AG04450 (cell line): ENCODE results near the gene CFB. TPM values are rescaled to one million over a fixed set of nuclear protein-coding genes. Genes with fewer than 3 reads are reported as not detected.

Experiments
- CTCF ChIA-PET: fragments of 300-600, 350-600 bp; formaldehyde crosslinking; extraction: SDS; loops from one replicate; lab custom pipeline; 2022; ENCODE audit warnings: antibody characterized with exemption, inconsistent platforms; lab: Charles Lee
- POLR2A ChIA-PET: fragments of 350-600 bp; formaldehyde crosslinking; extraction: SDS; loops from one replicate; lab custom pipeline; 2021; ENCODE audit warnings: antibody characterized with exemption, inconsistent platforms; lab: Yijun Ruan, JAX
- DNase-seq: peaks from one replicate; pipeline ENCODE4 v3.0.0-alpha.2; 2011; ENCODE audit warnings: low read depth, low spot score
- H3K27ac ChIP-seq: one replicate; pipeline ENCODE4 v1.5.1; 2012; ENCODE audit warnings: low read depth, low read length, control low read depth
- H3K27me3 ChIP-seq: one replicate; pipeline ENCODE4 v1.6.0; 2012; ENCODE audit warnings: low read length; ENCODE audit not compliant: control insufficient read depth, insufficient read depth
- H3K4me3 ChIP-seq: 2 replicates; pipeline ENCODE4 v1.5.1; 2011; ENCODE audit warnings: mild to moderate bottlenecking, low read depth, low read length, control low read depth
- H3K9me3 ChIP-seq: 2 replicates; pipeline ENCODE4 v1.5.1; 2012; ENCODE audit warnings: low read length; ENCODE audit not compliant: control insufficient read depth, insufficient read depth
- polyA plus RNA-seq: library from polyadenylated mRNA; depleted of rRNA; stranded (reverse); fragments of >200 nt; gene quantifications from 2 replicates; pipeline ENCODE4 v1.2.3, GENCODE V29; 2011
- TF ChIP-seq, protein P1 (sequence below): IDR thresholded peaks from 2 replicates; pipeline ENCODE4 v1.5.1; 2011; ENCODE audit warnings: low read depth, low read length, control low read depth, inconsistent platforms

CFB gene
- polyA plus RNA-seq, 1 experiment = 14.0 TPM

GRCh38 chr6:31961616-31962015 lies 15.7 kb downstream of the CFB start:
- TF ChIP-seq, protein P1, sequence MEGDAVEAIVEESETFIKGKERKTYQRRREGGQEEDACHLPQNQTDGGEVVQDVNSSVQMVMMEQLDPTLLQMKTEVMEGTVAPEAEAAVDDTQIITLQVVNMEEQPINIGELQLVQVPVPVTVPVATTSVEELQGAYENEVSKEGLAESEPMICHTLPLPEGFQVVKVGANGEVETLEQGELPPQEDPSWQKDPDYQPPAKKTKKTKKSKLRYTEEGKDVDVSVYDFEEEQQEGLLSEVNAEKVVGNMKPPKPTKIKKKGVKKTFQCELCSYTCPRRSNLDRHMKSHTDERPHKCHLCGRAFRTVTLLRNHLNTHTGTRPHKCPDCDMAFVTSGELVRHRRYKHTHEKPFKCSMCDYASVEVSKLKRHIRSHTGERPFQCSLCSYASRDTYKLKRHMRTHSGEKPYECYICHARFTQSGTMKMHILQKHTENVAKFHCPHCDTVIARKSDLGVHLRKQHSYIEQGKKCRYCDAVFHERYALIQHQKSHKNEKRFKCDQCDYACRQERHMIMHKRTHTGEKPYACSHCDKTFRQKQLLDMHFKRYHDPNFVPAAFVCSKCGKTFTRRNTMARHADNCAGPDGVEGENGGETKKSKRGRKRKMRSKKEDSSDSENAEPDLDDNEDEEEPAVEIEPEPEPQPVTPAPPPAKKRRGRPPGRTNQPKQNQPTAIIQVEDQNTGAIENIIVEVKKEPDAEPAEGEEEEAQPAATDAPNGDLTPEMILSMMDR = no peak
- no peaks in the 10 kb centered on the region for H3K9me3 ChIP-seq
- CTCF ChIA-PET = interaction anchor here (0.5 kb wide), 1 partner anchor 137 kb away, joined by 5 read pairs; no protein-coding TSS in a partner anchor
- no peak overlapping the region for H3K4me3 ChIP-seq
- no peak for DNase-seq
- no peaks in the 10 kb centered on the region for H3K27me3 ChIP-seq
- no peak overlapping the region for H3K27ac ChIP-seq
- POLR2A ChIA-PET = no interaction called here

- TF ChIP-seq, protein P1 = no peak
- Histone ChIP-seq H3K4me3 (no peak overlapping the region), H3K27ac (no peak overlapping the region), H3K9me3 (no peaks in the 10 kb centered on the region), H3K27me3 (no peaks in the 10 kb centered on the region)
- DNase-seq = no peak
- ChIA-PET CTCF (interaction anchor here (1.4 kb wide), 1 partner anchor 11 kb away, joined by 7 read pairs; no protein-coding TSS in a partner anchor), POLR2A (no interaction called here)
Measured at GRCh38 chr6:31963921-31964320, 18.0 kb downstream of the CFB start.

GRCh38 chr6:31965700-31966099 lies 19.8 kb downstream of the CFB start:
- H3K27me3 ChIP-seq = no peaks in the 10 kb centered on the region
- CTCF ChIA-PET = interaction anchor here (2.6 kb wide), 1 partner anchor 14 kb away, joined by 10 read pairs; no protein-coding TSS in a partner anchor
- H3K27ac ChIP-seq = no peak overlapping the region
- no peaks in the 10 kb centered on the region; the same call in 1 of the 2 replicates for H3K9me3 ChIP-seq
- no peak for DNase-seq
- POLR2A ChIA-PET = no interaction called here
- TF ChIP-seq, protein P1 = no peak
- H3K4me3 ChIP-seq = no peak overlapping the region

DNA sequence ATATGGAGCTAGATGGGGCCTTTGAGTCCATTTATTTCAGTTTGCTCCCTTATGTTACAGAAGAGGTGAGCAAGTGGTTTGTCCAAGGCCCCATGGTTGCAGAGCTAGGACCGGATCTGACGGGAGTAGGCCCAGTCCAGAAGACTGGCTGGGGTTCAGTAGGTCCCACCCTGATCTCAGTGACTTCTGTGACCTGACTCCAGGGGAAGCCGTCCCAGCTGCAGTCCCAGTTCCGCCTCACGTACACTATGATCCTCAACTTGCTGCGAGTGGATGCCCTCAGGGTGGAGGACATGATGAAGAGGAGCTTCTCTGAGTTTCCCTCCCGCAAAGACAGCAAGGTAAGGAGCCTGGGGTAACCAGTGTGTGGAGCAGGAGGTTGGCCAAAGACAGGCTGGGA lies 20.6 kb downstream of the CFB start:
- POLR2A ChIA-PET = no interaction called here

More for the DNA sequence above, 20.6 kb downstream of the CFB start:
- no peaks in the 10 kb centered on the region for H3K27me3 ChIP-seq
- H3K27ac ChIP-seq = no peak overlapping the region
- no peak for DNase-seq
- TF ChIP-seq, protein P1 = no peak
- no peaks in the 10 kb centered on the region; the same call in 1 of the 2 replicates for H3K9me3 ChIP-seq
- no peak overlapping the region for H3K4me3 ChIP-seq
- CTCF ChIA-PET = interaction anchor here (2.6 kb wide), 1 partner anchor 14 kb away, joined by 10 read pairs; no protein-coding TSS in a partner anchor
